Testis (tissue), 2 donors: ENCODE data around the gene CCL13.

Source experiments
- CTCF ChIP-seq, 3 experiments: fragments of 450-650 bp in 2 of 3; fragments of 200-600 bp in 1 of 3; sonication (generic) in 1 of 3; IDR thresholded peaks; one replicate each; pipeline ENCODE4 v1.5.1; 2016 to 2019; ENCODE audit warnings: antibody characterized with exemption in 3 of 3, mild to moderate bottlenecking in 2 of 3, moderate library complexity in 1 of 3
- POLR2A ChIP-seq: fragments of 450-650 bp; IDR thresholded peaks from one replicate; pipeline ENCODE4 v1.6.1; 2017; ENCODE audit warnings: antibody characterized with exemption, mild to moderate bottlenecking, moderate library complexity

- no peak for TF ChIP-seq CTCF (IDR thresholded peaks at IDR 0.05)
- TF ChIP-seq POLR2A = no peak
Measured at GRCh38 chr17:34351096-34351495, 5.2 kb upstream of the CCL13 start.
